HL-60 (cell line): ENCODE results near the gene ACTN2.

ENCODE experiments used
- DNase-seq, 2 experiments: peaks; one replicate each; pipeline ENCODE4 v3.0.0-alpha.2; 2010 to 2020; ENCODE audit warnings: low read depth in 1 of 2, low spot score in 1 of 2
- H3K27ac ChIP-seq: fragments of 250-450 bp; sonication (Bioruptor Pico); replicated peaks from 2 replicates; pipeline ENCODE4 v1.5.1; 2020; ENCODE audit warnings: mild to moderate bottlenecking, moderate library complexity
- H3K27me3 ChIP-seq: fragments of 250-450 bp; sonication (Bioruptor Pico); 2 replicates; pipeline ENCODE4 v1.5.1; 2021; ENCODE audit warnings: mild to moderate bottlenecking, moderate library complexity; ENCODE audit not compliant: insufficient read depth, poor library complexity, severe bottlenecking
- H3K4me3 ChIP-seq: replicated peaks from 2 replicates; pipeline ENCODE4 v1.5.1; 2011; ENCODE audit warnings: mild to moderate bottlenecking, control low read depth, low read length; ENCODE audit not compliant: insufficient read depth
- CTCF ChIP-seq: IDR thresholded peaks from one replicate; pipeline ENCODE4 v1.5.1; 2011; ENCODE audit warnings: low read length, control low read depth, inconsistent platforms; ENCODE audit not compliant: insufficient read depth
- GABPA ChIP-seq: IDR thresholded peaks from 2 replicates; pipeline ENCODE4 v1.6.1; 2012; ENCODE audit warnings: low read depth
- POLR2AphosphoS5 ChIP-seq: IDR thresholded peaks from 2 replicates; pipeline ENCODE4 v1.6.1; 2012; ENCODE audit warnings: low read depth
- SPI1 ChIP-seq: IDR thresholded peaks from 2 replicates; pipeline ENCODE4 v1.6.1; 2012; ENCODE audit warnings: low read depth, mild to moderate bottlenecking, borderline replicate concordance
- TF ChIP-seq, protein P1 (sequence below): IDR thresholded peaks from 2 replicates; pipeline ENCODE4 v1.6.1; 2012; ENCODE audit warnings: low read depth; ENCODE audit not compliant: insufficient replicate concordance

ACTN2 gene

DNA sequence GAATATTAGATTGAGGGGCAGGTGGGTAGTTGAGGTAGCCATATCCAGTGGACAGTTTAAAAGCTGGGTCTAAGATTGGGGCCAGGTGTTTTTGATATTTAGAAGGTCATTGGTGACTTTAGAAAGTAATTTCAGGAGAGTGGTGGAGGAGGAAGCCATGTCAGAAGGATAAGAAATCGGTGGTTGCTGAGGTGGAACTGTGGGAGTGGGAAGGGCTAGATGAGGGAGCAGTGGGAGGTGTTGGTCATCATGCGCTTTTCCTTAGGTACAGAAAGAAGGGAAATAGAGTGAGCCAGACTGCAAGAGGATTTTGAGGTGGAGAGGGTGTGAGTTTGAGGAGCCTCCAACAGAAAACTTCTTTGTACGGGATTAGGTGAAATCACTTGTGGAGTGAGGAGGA is 116.0 kb downstream of the ACTN2 start:
- Histone ChIP-seq H3K4me3 (no peak overlapping the region), H3K27me3 (no peaks in the 10 kb centered on the region), H3K27ac (no peak overlapping the region)
- TF ChIP-seq, protein P1, sequence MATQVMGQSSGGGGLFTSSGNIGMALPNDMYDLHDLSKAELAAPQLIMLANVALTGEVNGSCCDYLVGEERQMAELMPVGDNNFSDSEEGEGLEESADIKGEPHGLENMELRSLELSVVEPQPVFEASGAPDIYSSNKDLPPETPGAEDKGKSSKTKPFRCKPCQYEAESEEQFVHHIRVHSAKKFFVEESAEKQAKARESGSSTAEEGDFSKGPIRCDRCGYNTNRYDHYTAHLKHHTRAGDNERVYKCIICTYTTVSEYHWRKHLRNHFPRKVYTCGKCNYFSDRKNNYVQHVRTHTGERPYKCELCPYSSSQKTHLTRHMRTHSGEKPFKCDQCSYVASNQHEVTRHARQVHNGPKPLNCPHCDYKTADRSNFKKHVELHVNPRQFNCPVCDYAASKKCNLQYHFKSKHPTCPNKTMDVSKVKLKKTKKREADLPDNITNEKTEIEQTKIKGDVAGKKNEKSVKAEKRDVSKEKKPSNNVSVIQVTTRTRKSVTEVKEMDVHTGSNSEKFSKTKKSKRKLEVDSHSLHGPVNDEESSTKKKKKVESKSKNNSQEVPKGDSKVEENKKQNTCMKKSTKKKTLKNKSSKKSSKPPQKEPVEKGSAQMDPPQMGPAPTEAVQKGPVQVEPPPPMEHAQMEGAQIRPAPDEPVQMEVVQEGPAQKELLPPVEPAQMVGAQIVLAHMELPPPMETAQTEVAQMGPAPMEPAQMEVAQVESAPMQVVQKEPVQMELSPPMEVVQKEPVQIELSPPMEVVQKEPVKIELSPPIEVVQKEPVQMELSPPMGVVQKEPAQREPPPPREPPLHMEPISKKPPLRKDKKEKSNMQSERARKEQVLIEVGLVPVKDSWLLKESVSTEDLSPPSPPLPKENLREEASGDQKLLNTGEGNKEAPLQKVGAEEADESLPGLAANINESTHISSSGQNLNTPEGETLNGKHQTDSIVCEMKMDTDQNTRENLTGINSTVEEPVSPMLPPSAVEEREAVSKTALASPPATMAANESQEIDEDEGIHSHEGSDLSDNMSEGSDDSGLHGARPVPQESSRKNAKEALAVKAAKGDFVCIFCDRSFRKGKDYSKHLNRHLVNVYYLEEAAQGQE: no peak
- TF ChIP-seq SPI1: no peak
- no peak for DNase-seq

- TF ChIP-seq SPI1 (no peak), GABPA (no peak), POLR2AphosphoS5 (no peak), CTCF (no peak)
- TF ChIP-seq, protein P1: no peak
These were observed 120.3 kb downstream of the ACTN2 start for GRCh38 chr1:236806634-236807033.

GRCh38 chr1:236808005-236808404 is 121.7 kb downstream of the ACTN2 start:
- no peak for TF ChIP-seq SPI1
- TF ChIP-seq POLR2AphosphoS5: no peak
- TF ChIP-seq, protein P1: no peak
- no peak for TF ChIP-seq GABPA
- TF ChIP-seq CTCF: no peak
- no peak overlapping the region for H3K27ac ChIP-seq
- H3K4me3 ChIP-seq: no peak overlapping the region
- no peaks in the 10 kb centered on the region for H3K27me3 ChIP-seq
- DNase-seq: no peak

More at GRCh38 chr1:236806634-236807033, 120.3 kb downstream of the ACTN2 start:
- DNase-seq: no peak
- Histone ChIP-seq H3K4me3 (no peak overlapping the region), H3K27ac (no peak overlapping the region), H3K27me3 (no peaks in the 10 kb centered on the region)

DNA sequence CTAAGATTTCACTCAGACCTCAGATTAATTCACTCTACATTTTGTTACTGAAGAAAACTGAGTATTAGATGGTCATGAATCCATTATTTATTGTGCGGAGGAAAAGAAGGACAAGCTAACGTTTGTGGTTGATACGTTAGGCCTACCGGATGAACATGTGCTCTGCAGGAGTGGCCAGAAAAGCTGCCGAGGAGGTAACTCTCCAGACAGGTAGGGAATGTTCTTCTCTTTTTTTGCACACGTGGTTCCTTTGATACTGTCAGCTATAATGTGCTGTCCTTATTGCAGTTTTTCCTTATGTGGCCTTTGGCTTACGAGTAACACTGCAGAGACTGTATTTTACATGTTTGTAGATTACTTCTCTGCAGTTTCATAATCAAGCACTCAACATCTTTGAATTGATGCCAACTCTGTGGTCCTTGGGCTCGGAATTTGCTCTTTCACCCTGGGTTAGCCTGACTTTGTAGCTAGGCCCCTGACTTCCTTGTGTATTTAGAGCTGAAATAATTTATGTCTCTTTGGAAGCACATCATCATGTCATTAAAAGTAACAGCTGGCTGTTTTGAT is 122.3 kb downstream of the ACTN2 start:
- Histone ChIP-seq H3K27ac (no peak overlapping the region), H3K4me3 (no peak overlapping the region), H3K27me3 (no peaks in the 10 kb centered on the region)
- TF ChIP-seq POLR2AphosphoS5 (no peak), CTCF (no peak), SPI1 (no peak)
- TF ChIP-seq, protein P1: no peak
- DNase-seq: no peak
